Mesendoderm (in vitro differentiated cells): ENCODE results near the gene FTSJ3. TPM values are rescaled to one million over a fixed set of nuclear protein-coding genes. Genes with fewer than 3 reads are reported as not detected.
"Not testable (repeated sequence)": the region's sequence is repeated elsewhere in the genome, so short reads cannot be mapped to it uniquely, and the experiment has no call there.

Source experiments
- DNase-seq: peaks from one replicate; pipeline ENCODE4 v3.0.0; 2013
- H2AK5ac ChIP-seq: 2 replicates; pipeline ENCODE4 v1.6.1; 2013; ENCODE audit warnings: low read length, inconsistent platforms
- H2BK120ac ChIP-seq: 2 replicates; pipeline ENCODE4 v1.6.1; 2013; ENCODE audit warnings: low read depth, mild to moderate bottlenecking, low read length, moderate library complexity, mixed read lengths
- H2BK15ac ChIP-seq: replicated peaks from 2 replicates; pipeline ENCODE4 v1.6.1; 2013; ENCODE audit warnings: low read depth, mild to moderate bottlenecking, moderate library complexity
- H2BK5ac ChIP-seq: 2 replicates; pipeline ENCODE4 v1.6.1; 2013; ENCODE audit warnings: low read length, inconsistent platforms
- H3K18ac ChIP-seq: 2 replicates; pipeline ENCODE4 v1.6.1; 2013; ENCODE audit warnings: mild to moderate bottlenecking, low read length, mixed read lengths
- H3K23ac ChIP-seq: one replicate; pipeline ENCODE4 v1.6.1; 2013; ENCODE audit warnings: low read length
- H3K27ac ChIP-seq: 2 replicates; pipeline ENCODE4 v1.5.1; 2013; ENCODE audit warnings: low read depth, mild to moderate bottlenecking, inconsistent platforms, low read length, moderate library complexity
- H3K27me3 ChIP-seq: 2 replicates; pipeline ENCODE4 v1.6.1; 2013; ENCODE audit warnings: low read length, control low read depth, mild to moderate bottlenecking, inconsistent platforms; ENCODE audit not compliant: insufficient read depth, poor library complexity
- H3K36me3 ChIP-seq: 2 replicates; pipeline ENCODE4 v1.6.1; 2013; ENCODE audit warnings: low read length, inconsistent platforms; ENCODE audit not compliant: control insufficient read depth, insufficient read depth
- H3K4ac ChIP-seq: one replicate; pipeline ENCODE4 v1.6.1; 2013; ENCODE audit warnings: low read depth, mild to moderate bottlenecking, low read length, moderate library complexity
- H3K4me1 ChIP-seq: 2 replicates; pipeline ENCODE4 v1.6.1; 2013; ENCODE audit warnings: low read depth, low read length, inconsistent platforms; ENCODE audit not compliant: control insufficient read depth
- H3K4me2 ChIP-seq: 2 replicates; pipeline ENCODE4 v1.6.1; 2013; ENCODE audit warnings: low read length
- H3K4me3 ChIP-seq: 2 replicates; pipeline ENCODE4 v1.5.1; 2013; ENCODE audit warnings: mild to moderate bottlenecking, low read length
- H3K56ac ChIP-seq: one replicate; pipeline ENCODE4 v1.6.1; 2013; ENCODE audit warnings: low read length
- H3K79me1 ChIP-seq: 2 replicates; pipeline ENCODE4 v1.6.1; 2013; ENCODE audit warnings: low read length, inconsistent platforms
- H3K79me2 ChIP-seq: 2 replicates; pipeline ENCODE4 v1.6.1; 2013; ENCODE audit warnings: mild to moderate bottlenecking, low read length; ENCODE audit not compliant: control insufficient read depth, insufficient read depth
- H3K9ac ChIP-seq: 2 replicates; pipeline ENCODE4 v1.6.1; 2013; ENCODE audit warnings: low read length, inconsistent platforms
- H4K5ac ChIP-seq: one replicate; pipeline ENCODE4 v1.6.1; 2013; ENCODE audit warnings: low read length
- H4K8ac ChIP-seq: one replicate; pipeline ENCODE4 v1.6.1; 2013; ENCODE audit warnings: low read depth, mild to moderate bottlenecking, control low read depth, low read length, moderate library complexity
- WGBS: extraction: QIAGEN DNeasy Blood & Tissue Kit; methylation state at CpG from one replicate; pipeline ENCODE4 v1.1.7; 2013; ENCODE audit warnings: low lambda C conversion rate, missing lambda C conversion rate; ENCODE audit not compliant: insufficient coverage; ENCODE audit errors: extremely low coverage; 5-methylcytosine and 5-hydroxymethylcytosine counted together
- polyA plus RNA-seq, 2 experiments: library from polyadenylated mRNA; stranded (reverse); fragments of 200-250 nt; gene quantifications; one replicate each; pipeline ENCODE4 v1.2.3, GENCODE V29; 2013

The FTSJ3 gene, protein sequence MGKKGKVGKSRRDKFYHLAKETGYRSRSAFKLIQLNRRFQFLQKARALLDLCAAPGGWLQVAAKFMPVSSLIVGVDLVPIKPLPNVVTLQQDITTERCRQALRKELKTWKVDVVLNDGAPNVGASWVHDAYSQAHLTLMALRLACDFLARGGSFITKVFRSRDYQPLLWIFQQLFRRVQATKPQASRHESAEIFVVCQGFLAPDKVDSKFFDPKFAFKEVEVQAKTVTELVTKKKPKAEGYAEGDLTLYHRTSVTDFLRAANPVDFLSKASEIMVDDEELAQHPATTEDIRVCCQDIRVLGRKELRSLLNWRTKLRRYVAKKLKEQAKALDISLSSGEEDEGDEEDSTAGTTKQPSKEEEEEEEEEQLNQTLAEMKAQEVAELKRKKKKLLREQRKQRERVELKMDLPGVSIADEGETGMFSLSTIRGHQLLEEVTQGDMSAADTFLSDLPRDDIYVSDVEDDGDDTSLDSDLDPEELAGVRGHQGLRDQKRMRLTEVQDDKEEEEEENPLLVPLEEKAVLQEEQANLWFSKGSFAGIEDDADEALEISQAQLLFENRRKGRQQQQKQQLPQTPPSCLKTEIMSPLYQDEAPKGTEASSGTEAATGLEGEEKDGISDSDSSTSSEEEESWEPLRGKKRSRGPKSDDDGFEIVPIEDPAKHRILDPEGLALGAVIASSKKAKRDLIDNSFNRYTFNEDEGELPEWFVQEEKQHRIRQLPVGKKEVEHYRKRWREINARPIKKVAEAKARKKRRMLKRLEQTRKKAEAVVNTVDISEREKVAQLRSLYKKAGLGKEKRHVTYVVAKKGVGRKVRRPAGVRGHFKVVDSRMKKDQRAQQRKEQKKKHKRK
- 52.0 TPM for polyA plus RNA-seq (2013, experiment 1 of 2)
- polyA plus RNA-seq (2013, experiment 2 of 2) = 50.6 TPM

- Histone ChIP-seq H3K4ac (peak within 1 kb of the TSS; percentile 73), H3K4me3 (peak within 1 kb of the TSS; percentile 94), H2AK5ac (no peak within 1 kb of the TSS), H3K79me1 (peaks cover 24% of the 10 kb centered on the region), H3K36me3 (peaks cover 26% of the 10 kb centered on the region), H3K4me1 (no peaks in the 10 kb centered on the region), H3K27ac (peak within 1 kb of the TSS; percentile 10), H3K18ac (peak within 1 kb of the TSS; percentile 11), H2BK120ac (no peak within 1 kb of the TSS), H4K5ac (peak within 1 kb of the TSS; percentile 99), H3K56ac (peak within 1 kb of the TSS; percentile 98), H3K4me2 (peak within 1 kb of the TSS; percentile 65), H3K9ac (peak within 1 kb of the TSS; percentile 95), H2BK5ac (peak within 1 kb of the TSS; percentile 99), H3K23ac (peak within 1 kb of the TSS; percentile 83), H4K8ac (no peak within 1 kb of the TSS), H2BK15ac (no peak within 1 kb of the TSS), H3K27me3 (no peaks in the 10 kb centered on the region), H3K79me2 (peaks cover 34% of the 10 kb centered on the region)
- WGBS = no CpG with 5 or more reads among the region's 58 CpGs
- peak; percentile 97 for DNase-seq
Measured at GRCh38 chr17:63827002-63827800, at the start of gene FTSJ3, which contains the start of gene PSMC5. TSS of gene FTSJ3 (minus strand) at chr17:63827663. CDS start at chr17:63826902, 761 bp downstream. TSS of gene PSMC5 (plus strand) at chr17:63827431. CDS start at chr17:63827491, 60 bp downstream.

DNA sequence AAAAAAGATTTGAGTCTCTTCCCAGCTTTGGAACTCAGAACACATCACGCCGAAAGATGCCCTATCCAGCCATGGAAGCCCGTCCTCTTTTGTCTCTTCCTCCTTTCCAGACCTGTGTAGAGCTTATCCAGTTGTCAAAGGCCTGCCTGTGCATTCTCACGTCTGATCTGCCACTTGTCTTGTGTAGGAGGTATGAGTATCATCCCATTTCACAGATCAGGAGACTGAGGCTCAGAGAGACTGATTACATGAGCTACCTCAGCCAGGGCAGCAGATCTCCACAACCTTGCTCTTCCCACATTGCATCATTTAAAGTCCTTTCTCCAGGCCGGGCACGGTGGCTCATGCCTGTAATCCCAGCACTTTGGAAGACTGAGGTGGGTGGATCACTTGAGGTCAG lies 47.2 kb upstream of the FTSJ3 start:
- H3K4me1 ChIP-seq, H2BK120ac ChIP-seq, H3K4me3 ChIP-seq, H2BK5ac ChIP-seq, H3K36me3 ChIP-seq, H3K27me3 ChIP-seq, H2BK15ac ChIP-seq, H3K4me2 ChIP-seq, H3K56ac ChIP-seq, H4K5ac ChIP-seq, H3K79me2 ChIP-seq, DNase-seq, H2AK5ac ChIP-seq, H3K9ac ChIP-seq, H3K79me1 ChIP-seq, H3K27ac ChIP-seq, H3K4ac ChIP-seq, H3K23ac ChIP-seq, H4K8ac ChIP-seq, H3K18ac ChIP-seq: not testable (repeated sequence)
- no CpG with 5 or more reads among the region's 6 CpGs for WGBS

- not testable (repeated sequence) for H2AK5ac ChIP-seq, H3K4me2 ChIP-seq, H3K4me3 ChIP-seq, H3K18ac ChIP-seq, H3K36me3 ChIP-seq, H3K27me3 ChIP-seq, H2BK15ac ChIP-seq, H4K5ac ChIP-seq, H3K23ac ChIP-seq, H2BK120ac ChIP-seq, H3K79me1 ChIP-seq, H3K4me1 ChIP-seq, H4K8ac ChIP-seq, H3K9ac ChIP-seq, H3K4ac ChIP-seq, H3K79me2 ChIP-seq, H2BK5ac ChIP-seq, H3K56ac ChIP-seq, H3K27ac ChIP-seq, DNase-seq
- WGBS = no CpG with 5 or more reads among the region's 8 CpGs
Measured at GRCh38 chr17:63874061-63874626, 46.7 kb upstream of the FTSJ3 start.

GRCh38 chr17:63873577-63873976 lies 46.1 kb upstream of the FTSJ3 start, which contains the start of gene CSH2:
TSS of gene CSH2 (minus strand) at chr17:63873677. CDS start at chr17:63873614, 63 bp downstream.
- H3K36me3 ChIP-seq, H2AK5ac ChIP-seq, H2BK5ac ChIP-seq, H3K4ac ChIP-seq, H3K27me3 ChIP-seq, H3K79me1 ChIP-seq, H3K79me2 ChIP-seq, H3K4me1 ChIP-seq, H3K18ac ChIP-seq, H2BK15ac ChIP-seq, H3K56ac ChIP-seq, H3K9ac ChIP-seq, H3K4me3 ChIP-seq, H3K4me2 ChIP-seq, H4K5ac ChIP-seq, DNase-seq, H3K27ac ChIP-seq, H3K23ac ChIP-seq, H2BK120ac ChIP-seq, H4K8ac ChIP-seq: not testable (repeated sequence)
- WGBS = no CpG with 5 or more reads among the region's 7 CpGs

GRCh38 chr17:63871646-63872365 lies 44.3 kb upstream of the FTSJ3 start:
- H2BK120ac ChIP-seq, H4K5ac ChIP-seq, DNase-seq, H3K79me1 ChIP-seq, H2BK5ac ChIP-seq, H3K23ac ChIP-seq, H3K79me2 ChIP-seq, H2BK15ac ChIP-seq, H4K8ac ChIP-seq, H3K27me3 ChIP-seq, H3K18ac ChIP-seq, H3K4me2 ChIP-seq, H3K56ac ChIP-seq, H3K36me3 ChIP-seq, H3K4ac ChIP-seq, H2AK5ac ChIP-seq, H3K4me3 ChIP-seq, H3K4me1 ChIP-seq, H3K9ac ChIP-seq, H3K27ac ChIP-seq: not testable (repeated sequence)
- no CpG with 5 or more reads among the region's 15 CpGs for WGBS
